ENCODE data around the gene ATXN1. TPM values are rescaled to one million over a fixed set of nuclear protein-coding genes. Genes with fewer than 3 reads are reported as not detected.

The ATXN1 gene
- polyA plus RNA-seq, 4 donors: 4.6 to 16.5 (median 5.9) TPM

DNA sequence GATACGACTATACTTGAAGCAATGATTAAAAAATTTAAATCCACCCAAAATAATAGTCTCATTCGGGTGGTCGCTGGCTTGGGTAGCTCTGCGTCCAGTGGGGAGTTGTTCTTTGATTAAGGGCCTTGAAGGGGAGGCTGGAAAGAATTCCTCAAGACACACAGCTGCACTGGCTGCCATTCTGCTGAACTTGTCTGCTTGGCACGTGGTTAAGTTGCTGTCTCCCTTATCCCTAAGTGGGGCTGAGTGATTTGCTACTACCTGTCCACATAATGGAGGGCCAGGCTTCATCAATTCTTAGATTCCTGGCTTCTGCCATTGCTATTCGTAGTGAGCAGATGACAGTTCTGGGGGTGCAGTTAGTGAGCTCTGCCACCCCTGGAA lies 424.4 kb downstream of the ATXN1 start:
- H3K36me3 ChIP-seq (ENCODE audit: control insufficient read depth in 3 of 3, insufficient read depth in 2 of 3, low read depth in 1 of 3, low read length in 3 of 3): peaks cover 0 to 4% (median 0%) of the 10 kb centered on the region in 3 donors
- H3K9me3 ChIP-seq (ENCODE audit: control insufficient read depth in 2 of 2, insufficient read depth in 1 of 2, low read depth in 1 of 2, low read length in 1 of 2): no peaks in the 10 kb centered on the region
- H3K27me3 ChIP-seq (ENCODE audit: control insufficient read depth in 3 of 3, insufficient read depth in 3 of 3, low read length in 3 of 3): no peaks in the 10 kb centered on the region
- H3K4me3 ChIP-seq (ENCODE audit: low read depth in 1 of 3, low read length in 3 of 3): no peak overlapping the region
- no peak overlapping the region for H3K27ac ChIP-seq (ENCODE audit: low read depth in 1 of 3, low read length in 2 of 3)
- DNase-seq: no peak
- 76 to 91% (median 89%) methylated on average over 6 of the region's 6 CpGs for WGBS, 3 donors
- peaks cover 0 to 9% (median 2%) of the 10 kb centered on the region in 3 donors for H3K4me1 ChIP-seq (ENCODE audit: control insufficient read depth in 3 of 3, insufficient read depth in 2 of 3, low read depth in 1 of 3, low read length in 2 of 3)
- no peak for FAIRE-seq

- no peaks in the 10 kb centered on the region for H3K9me3 ChIP-seq (ENCODE audit: control insufficient read depth in 2 of 2, insufficient read depth in 1 of 2, low read depth in 1 of 2, low read length in 1 of 2)
- FAIRE-seq: no peak
- no peak overlapping the region for H3K4me3 ChIP-seq (ENCODE audit: low read depth in 1 of 3, low read length in 3 of 3)
- DNase-seq: no peak
- WGBS, 3 donors: 78 to 98% (median 89%) methylated on average over 6 of the region's 6 CpGs
- H3K27ac ChIP-seq (ENCODE audit: low read depth in 1 of 3, low read length in 2 of 3): no peak overlapping the region
- peaks cover 0 to 4% (median 0%) of the 10 kb centered on the region in 3 donors for H3K36me3 ChIP-seq (ENCODE audit: control insufficient read depth in 3 of 3, insufficient read depth in 2 of 3, low read depth in 1 of 3, low read length in 3 of 3)
- H3K4me1 ChIP-seq (ENCODE audit: control insufficient read depth in 3 of 3, insufficient read depth in 2 of 3, low read depth in 1 of 3, low read length in 2 of 3): peaks cover 0 to 15% (median 4%) of the 10 kb centered on the region in 3 donors
- no peaks in the 10 kb centered on the region for H3K27me3 ChIP-seq (ENCODE audit: control insufficient read depth in 3 of 3, insufficient read depth in 3 of 3, low read length in 3 of 3)
Measured at GRCh38 chr6:16336056-16336818, 425.0 kb downstream of the ATXN1 start.

- no peak overlapping the region for H3K4me3 ChIP-seq (ENCODE audit: low read depth in 1 of 3, low read length in 3 of 3)
- no peaks in the 10 kb centered on the region for H3K27me3 ChIP-seq (ENCODE audit: control insufficient read depth in 3 of 3, insufficient read depth in 3 of 3, low read length in 3 of 3)
- FAIRE-seq (no peak), DNase-seq (no peak)
- H3K27ac ChIP-seq (ENCODE audit: low read depth in 1 of 3, low read length in 2 of 3): no peak overlapping the region
- H3K9me3 ChIP-seq (ENCODE audit: control insufficient read depth in 2 of 2, insufficient read depth in 1 of 2, low read depth in 1 of 2, low read length in 1 of 2): no peaks in the 10 kb centered on the region
- H3K4me1 ChIP-seq (ENCODE audit: control insufficient read depth in 3 of 3, insufficient read depth in 2 of 3, low read depth in 1 of 3, low read length in 2 of 3): peaks cover 0 to 15% (median 4%) of the 10 kb centered on the region in 3 donors
- H3K36me3 ChIP-seq (ENCODE audit: control insufficient read depth in 3 of 3, insufficient read depth in 2 of 3, low read depth in 1 of 3, low read length in 3 of 3): peaks cover 0 to 4% (median 0%) of the 10 kb centered on the region in 3 donors
- 90 to 93% (median 91%) methylated on average over 10 of the region's 10 CpGs for WGBS, 3 donors
Measured at GRCh38 chr6:16335176-16335575, 426.1 kb downstream of the ATXN1 start.

GRCh38 chr6:16334671-16335070 lies 426.6 kb downstream of the ATXN1 start:
- Histone ChIP-seq H3K4me3 (ENCODE audit: low read depth in 1 of 3, low read length in 3 of 3) (no peak overlapping the region), H3K9me3 (ENCODE audit: control insufficient read depth in 2 of 2, insufficient read depth in 1 of 2, low read depth in 1 of 2, low read length in 1 of 2) (no peaks in the 10 kb centered on the region), H3K27me3 (ENCODE audit: control insufficient read depth in 3 of 3, insufficient read depth in 3 of 3, low read length in 3 of 3) (no peaks in the 10 kb centered on the region), H3K27ac (ENCODE audit: low read depth in 1 of 3, low read length in 2 of 3) (no peak overlapping the region), H3K36me3 (ENCODE audit: control insufficient read depth in 3 of 3, insufficient read depth in 2 of 3, low read depth in 1 of 3, low read length in 3 of 3) (peaks cover 0 to 5% (median 0%) of the 10 kb centered on the region in 3 donors), H3K4me1 (ENCODE audit: control insufficient read depth in 3 of 3, insufficient read depth in 2 of 3, low read depth in 1 of 3, low read length in 2 of 3) (peaks cover 0 to 15% (median 4%) of the 10 kb centered on the region in 3 donors)
- 64 to 85% (median 85%) methylated on average over 3 of the region's 3 CpGs for WGBS, 3 donors
- FAIRE-seq (no peak), DNase-seq (peak in 1 of 2 donors; percentile 31)

GRCh38 chr6:16333580-16333979 lies 427.7 kb downstream of the ATXN1 start:
- no peak overlapping the region for H3K27ac ChIP-seq (ENCODE audit: low read depth in 1 of 3, low read length in 2 of 3)
- H3K36me3 ChIP-seq (ENCODE audit: control insufficient read depth in 3 of 3, insufficient read depth in 2 of 3, low read depth in 1 of 3, low read length in 3 of 3): peaks cover 0 to 6% (median 0%) of the 10 kb centered on the region in 3 donors
- H3K9me3 ChIP-seq (ENCODE audit: control insufficient read depth in 2 of 2, insufficient read depth in 1 of 2, low read depth in 1 of 2, low read length in 1 of 2): no peaks in the 10 kb centered on the region
- DNase-seq (peak in 1 of 2 donors; percentile 27), FAIRE-seq (no peak)
- WGBS, 3 donors: 54 to 76% (median 60%) methylated on average over 3 of the region's 3 CpGs
- H3K27me3 ChIP-seq (ENCODE audit: control insufficient read depth in 3 of 3, insufficient read depth in 3 of 3, low read length in 3 of 3): no peaks in the 10 kb centered on the region
- no peak overlapping the region for H3K4me3 ChIP-seq (ENCODE audit: low read depth in 1 of 3, low read length in 3 of 3)
- H3K4me1 ChIP-seq (ENCODE audit: control insufficient read depth in 3 of 3, insufficient read depth in 2 of 3, low read depth in 1 of 3, low read length in 2 of 3): peaks cover 0 to 13% (median 4%) of the 10 kb centered on the region in 3 donors

DNA sequence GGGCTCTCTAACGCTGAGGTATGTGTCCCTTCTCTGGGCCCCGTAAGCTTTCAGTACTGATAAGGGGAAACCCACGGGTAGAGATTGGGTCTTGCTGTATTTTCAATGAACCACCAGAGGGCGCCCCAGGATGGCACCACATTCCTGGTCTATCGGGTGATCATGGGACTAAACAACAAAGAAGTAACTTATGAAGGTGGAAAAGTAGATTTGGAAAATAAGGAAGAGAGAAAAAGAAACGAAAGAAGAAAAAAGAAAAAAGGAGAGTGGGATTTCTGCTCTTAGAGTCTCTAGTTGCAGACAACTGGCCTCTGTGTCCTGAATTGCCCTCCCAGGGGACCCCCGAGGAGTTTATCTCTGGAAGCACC lies 429.1 kb downstream of the ATXN1 start:
- Histone ChIP-seq H3K36me3 (ENCODE audit: control insufficient read depth in 3 of 3, insufficient read depth in 2 of 3, low read depth in 1 of 3, low read length in 3 of 3) (peaks cover 0 to 17% (median 2%) of the 10 kb centered on the region in 3 donors), H3K9me3 (ENCODE audit: control insufficient read depth in 2 of 2, insufficient read depth in 1 of 2, low read depth in 1 of 2, low read length in 1 of 2) (no peaks in the 10 kb centered on the region), H3K4me1 (ENCODE audit: control insufficient read depth in 3 of 3, insufficient read depth in 2 of 3, low read depth in 1 of 3, low read length in 2 of 3) (peaks cover 0 to 7% (median 4%) of the 10 kb centered on the region in 3 donors), H3K4me3 (ENCODE audit: low read depth in 1 of 3, low read length in 3 of 3) (no peak overlapping the region), H3K27ac (ENCODE audit: low read depth in 1 of 3, low read length in 2 of 3) (peak overlapping the region in 1 of 3 donors; percentile 8), H3K27me3 (ENCODE audit: control insufficient read depth in 3 of 3, insufficient read depth in 3 of 3, low read length in 3 of 3) (no peaks in the 10 kb centered on the region)
- FAIRE-seq: no peak
- peak; percentile 75 to 88 for DNase-seq
- WGBS, 3 donors: 2 to 7% (median 3%) methylated on average over 7 of the region's 7 CpGs

DNA sequence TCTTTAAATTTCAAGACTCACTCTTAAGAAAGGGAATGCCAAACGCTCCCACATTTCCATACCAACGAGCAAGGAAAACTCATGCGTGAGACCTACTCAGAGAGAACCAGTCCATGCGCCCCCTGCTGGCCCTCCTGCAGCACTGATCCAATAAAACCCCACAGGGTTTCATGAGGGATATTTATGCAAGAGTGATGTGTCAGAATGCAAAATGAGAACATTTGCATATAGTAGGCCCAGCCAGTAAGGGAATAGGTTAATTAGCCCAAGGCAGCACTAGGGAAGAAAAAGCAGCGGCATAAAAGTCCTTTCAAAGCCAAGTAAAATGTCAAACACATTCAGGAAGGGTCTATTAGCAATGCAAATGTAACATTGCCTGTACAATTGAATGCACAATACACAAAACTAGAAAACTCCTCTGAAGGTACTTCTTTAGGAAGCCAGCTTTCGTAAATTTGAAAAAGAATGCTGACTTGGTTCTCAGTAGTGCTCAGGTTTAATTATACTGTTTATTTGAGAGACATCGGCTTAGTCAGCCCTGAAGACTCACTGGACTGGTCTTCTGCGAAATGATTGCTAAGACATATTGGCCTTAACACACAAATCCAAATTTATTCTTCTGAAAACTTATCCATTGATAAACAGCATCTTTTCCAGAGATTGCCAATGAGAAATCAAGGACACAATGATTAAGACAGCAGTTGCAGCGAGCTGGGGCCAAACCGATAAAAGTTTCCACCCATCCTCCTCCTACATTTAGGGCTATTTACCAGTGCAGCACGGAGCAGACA lies 429.7 kb downstream of the ATXN1 start:
- no peak for FAIRE-seq
- peaks cover 0 to 7% (median 4%) of the 10 kb centered on the region in 3 donors for H3K4me1 ChIP-seq (ENCODE audit: control insufficient read depth in 3 of 3, insufficient read depth in 2 of 3, low read depth in 1 of 3, low read length in 2 of 3)

GRCh38 chr6:16329233-16329632 lies 432.0 kb downstream of the ATXN1 start:
- Histone ChIP-seq H3K4me3 (ENCODE audit: low read depth in 1 of 3, low read length in 3 of 3) (no peak overlapping the region), H3K36me3 (ENCODE audit: control insufficient read depth in 3 of 3, insufficient read depth in 2 of 3, low read depth in 1 of 3, low read length in 3 of 3) (peaks cover 0 to 35% (median 5%) of the 10 kb centered on the region in 3 donors), H3K4me1 (ENCODE audit: control insufficient read depth in 3 of 3, insufficient read depth in 2 of 3, low read depth in 1 of 3, low read length in 2 of 3) (peaks cover 0 to 7% (median 4%) of the 10 kb centered on the region in 3 donors), H3K27me3 (ENCODE audit: control insufficient read depth in 3 of 3, insufficient read depth in 3 of 3, low read length in 3 of 3) (no peaks in the 10 kb centered on the region), H3K27ac (ENCODE audit: low read depth in 1 of 3, low read length in 2 of 3) (no peak overlapping the region), H3K9me3 (ENCODE audit: control insufficient read depth in 2 of 2, insufficient read depth in 1 of 2, low read depth in 1 of 2, low read length in 1 of 2) (no peaks in the 10 kb centered on the region)
- WGBS, 3 donors: 81 to 89% (median 88%) methylated on average over 6 of the region's 6 CpGs
- FAIRE-seq (no peak), DNase-seq (no peak)

More for the DNA sequence above, 429.7 kb downstream of the ATXN1 start:
- Histone ChIP-seq H3K36me3 (ENCODE audit: control insufficient read depth in 3 of 3, insufficient read depth in 2 of 3, low read depth in 1 of 3, low read length in 3 of 3) (peaks cover 0 to 23% (median 5%) of the 10 kb centered on the region in 3 donors), H3K4me3 (ENCODE audit: low read depth in 1 of 3, low read length in 3 of 3) (no peak overlapping the region), H3K27me3 (ENCODE audit: control insufficient read depth in 3 of 3, insufficient read depth in 3 of 3, low read length in 3 of 3) (no peaks in the 10 kb centered on the region), H3K9me3 (ENCODE audit: control insufficient read depth in 2 of 2, insufficient read depth in 1 of 2, low read depth in 1 of 2, low read length in 1 of 2) (no peaks in the 10 kb centered on the region), H3K27ac (ENCODE audit: low read depth in 1 of 3, low read length in 2 of 3) (peak overlapping the region in 1 of 3 donors; percentile 8)
- peak; percentile 67 to 70 for DNase-seq
- 27 to 31% (median 28%) methylated on average over 11 of the region's 11 CpGs for WGBS, 3 donors

Data from small intestine (tissue), 7 donors.